Measurements from ENCODE around the gene SRRT. TPM values are rescaled to one million over a fixed set of nuclear protein-coding genes. Genes with fewer than 3 reads are reported as not detected.

Gene SRRT
- total RNA-seq (100 to 1,000 TPM; 212 to 271 (median 261) TPM), polyA plus RNA-seq (10 to 100 TPM; 43.6 to 64.4 TPM), total RNA-seq (166 reads per million, percentile 91 among the genes with 10 or more reads in this experiment)

GRCh38 chr7:100874577-100875355 is at the start of gene SRRT:
TSS of gene SRRT (plus strand) at chr7:100875103. CDS start at chr7:100875591, 488 bp downstream.
- H3K27me3 ChIP-seq (ENCODE audit: control insufficient read depth in 2 of 2, insufficient read depth in 2 of 2, low read length in 2 of 2): no peaks in the 10 kb centered on the region
- DNase-seq: peak; percentile 92 to 99 (median 97)
- Mint-ChIP-seq H3K4me3 (peak within 1 kb of the TSS; percentile 96 to 100 (median 98)), H3K27me3 (no peaks in the 10 kb centered on the region), H3K9me3 (peaks cover 0 to 6% (median 0%) of the 10 kb centered on the region in 11 donors), H3K4me1 (peaks cover 27 to 55% (median 52%) of the 10 kb centered on the region in 7 donors), H3K27ac (peak within 1 kb of the TSS; percentile 97 to 99 (median 98)), H3K36me3 (peaks cover 9 to 30% (median 14%) of the 10 kb centered on the region in 5 donors)
- intact Hi-C loops (cut with micrococcal nuclease): loop anchor here (1.0 to 10.0 kb wide), 10 partner anchors 7 to 446 kb away; partner anchors contain the start of genes SLC12A9 (in 2 of the 2), UFSP1 (in 2 of the 2), FIS1 (in 1 of the 2) and MEPCE (in 1 of the 2)
- H3K36me3 ChIP-seq (ENCODE audit: control insufficient read depth in 2 of 3, insufficient read depth in 3 of 3, low read length in 3 of 3): peaks cover 3 to 18% (median 6%) of the 10 kb centered on the region in 3 experiments
- peak; percentile 98 for ATAC-seq
- peak within 1 kb of the TSS; percentile 94 for H3K27ac ChIP-seq (ENCODE audit: low read depth, low read length)
- peak within 1 kb of the TSS; percentile 78 for H3K4me3 ChIP-seq (ENCODE audit: low read length)
- POLR2A ChIA-PET: interaction anchor here (0.6 to 7.6 kb wide), 19 partner anchors 8 to 1995 kb away, joined by 3 to 161 read pairs (median 4); partner anchors contain the start of genes FBXO24, LRCH4, PLOD3 and POP7
- peaks cover 22 to 30% of the 10 kb centered on the region in 2 donors for H3K4me1 ChIP-seq (ENCODE audit: control insufficient read depth in 2 of 2, insufficient read depth in 2 of 2, low read length in 2 of 2)
- CTCF ChIA-PET: interaction anchor here (1.0 to 1.5 kb wide), 3 partner anchors 12 to 169 kb away, joined by 3 to 6 read pairs (median 3); partner anchors contain the start of gene SLC12A9
- no peaks in the 10 kb centered on the region for H3K9me3 ChIP-seq (ENCODE audit: control insufficient read depth in 2 of 3, low read length in 3 of 3)

GRCh38 chr7:100825215-100825671 is 49.7 kb upstream of the SRRT start:
- no peaks in the 10 kb centered on the region for H3K36me3 ChIP-seq (ENCODE audit: control insufficient read depth in 2 of 3, insufficient read depth in 3 of 3, low read length in 3 of 3)
- H3K4me1 ChIP-seq (ENCODE audit: control insufficient read depth in 2 of 2, insufficient read depth in 2 of 2, low read length in 2 of 2): peaks cover 3 to 13% of the 10 kb centered on the region in 2 donors
- peaks cover 26 to 50% (median 32%) of the 10 kb centered on the region in 5 donors for H3K27me3 Mint-ChIP-seq
- H3K4me3 ChIP-seq (ENCODE audit: low read length): no peak overlapping the region
- intact Hi-C loops (cut with micrococcal nuclease): no loop called here
- H3K27ac ChIP-seq (ENCODE audit: low read depth, low read length): no peak overlapping the region
- H3K9me3 ChIP-seq (ENCODE audit: control insufficient read depth in 2 of 3, low read length in 3 of 3): no peaks in the 10 kb centered on the region
- peaks cover 0 to 8% of the 10 kb centered on the region in 2 donors for H3K27me3 ChIP-seq (ENCODE audit: control insufficient read depth in 2 of 2, insufficient read depth in 2 of 2, low read length in 2 of 2)
- ChIA-PET POLR2A (no interaction called here), CTCF (no interaction called here)
- H3K36me3 Mint-ChIP-seq: peaks cover 0 to 11% (median 3%) of the 10 kb centered on the region in 5 donors
- no peak for ATAC-seq
- peaks cover 0 to 1% (median 0%) of the 10 kb centered on the region in 11 donors for H3K9me3 Mint-ChIP-seq
- H3K27ac Mint-ChIP-seq: no peak overlapping the region
- H3K4me3 Mint-ChIP-seq: no peak overlapping the region
- no peak for DNase-seq
- H3K4me1 Mint-ChIP-seq: peaks cover 19 to 26% (median 22%) of the 10 kb centered on the region in 7 donors

GRCh38 chr7:100825751-100826513 is 49.0 kb upstream of the SRRT start:
- Histone ChIP-seq H3K9me3 (ENCODE audit: control insufficient read depth in 2 of 3, low read length in 3 of 3) (no peaks in the 10 kb centered on the region), H3K36me3 (ENCODE audit: control insufficient read depth in 2 of 3, insufficient read depth in 3 of 3, low read length in 3 of 3) (no peaks in the 10 kb centered on the region), H3K4me3 (ENCODE audit: low read length) (no peak overlapping the region), H3K4me1 (ENCODE audit: control insufficient read depth in 2 of 2, insufficient read depth in 2 of 2, low read length in 2 of 2) (peaks cover 3 to 13% of the 10 kb centered on the region in 2 donors), H3K27ac (ENCODE audit: low read depth, low read length) (no peak overlapping the region), H3K27me3 (ENCODE audit: control insufficient read depth in 2 of 2, insufficient read depth in 2 of 2, low read length in 2 of 2) (peaks cover 0 to 8% of the 10 kb centered on the region in 2 donors)
- POLR2A ChIA-PET: no interaction called here
- peaks cover 0 to 1% (median 0%) of the 10 kb centered on the region in 11 donors for H3K9me3 Mint-ChIP-seq
- intact Hi-C loops (cut with micrococcal nuclease): no loop called here
- DNase-seq: no peak
- peaks cover 26 to 56% (median 32%) of the 10 kb centered on the region in 5 donors for H3K27me3 Mint-ChIP-seq
- CTCF ChIA-PET: no interaction called here
- H3K36me3 Mint-ChIP-seq: peaks cover 0 to 7% (median 3%) of the 10 kb centered on the region in 5 donors
- no peak for ATAC-seq
- peak overlapping the region in 2 of 9 donors; percentile 6 to 54 for H3K27ac Mint-ChIP-seq
- H3K4me3 Mint-ChIP-seq: peak overlapping the region; percentile 66 to 88 (median 76)
- peaks cover 19 to 26% (median 22%) of the 10 kb centered on the region in 7 donors for H3K4me1 Mint-ChIP-seq

GRCh38 chr7:100826514-100827329 is 48.2 kb upstream of the SRRT start:
- ATAC-seq (peak; percentile 35), DNase-seq (peak in 1 of 9 donors; percentile 7)
- intact Hi-C loops (cut with micrococcal nuclease): no loop called here
- peaks cover 19 to 26% (median 22%) of the 10 kb centered on the region in 7 donors for H3K4me1 Mint-ChIP-seq
- Histone ChIP-seq H3K27ac (ENCODE audit: low read depth, low read length) (no peak overlapping the region), H3K4me3 (ENCODE audit: low read length) (no peak overlapping the region), H3K4me1 (ENCODE audit: control insufficient read depth in 2 of 2, insufficient read depth in 2 of 2, low read length in 2 of 2) (peaks cover 3 to 13% of the 10 kb centered on the region in 2 donors), H3K36me3 (ENCODE audit: control insufficient read depth in 2 of 3, insufficient read depth in 3 of 3, low read length in 3 of 3) (no peaks in the 10 kb centered on the region), H3K27me3 (ENCODE audit: control insufficient read depth in 2 of 2, insufficient read depth in 2 of 2, low read length in 2 of 2) (peaks cover 0 to 8% of the 10 kb centered on the region in 2 donors), H3K9me3 (ENCODE audit: control insufficient read depth in 2 of 3, low read length in 3 of 3) (no peaks in the 10 kb centered on the region)
- H3K27me3 Mint-ChIP-seq: peaks cover 26 to 60% (median 32%) of the 10 kb centered on the region in 5 donors
- peaks cover 0 to 7% (median 3%) of the 10 kb centered on the region in 5 donors for H3K36me3 Mint-ChIP-seq
- H3K4me3 Mint-ChIP-seq: peak overlapping the region; percentile 66 to 88 (median 76)
- CTCF ChIA-PET: interaction anchor here (0.7 kb wide), 1 partner anchor 50 kb away, joined by 4 read pairs; no protein-coding TSS in a partner anchor
- peak overlapping the region in 1 of 9 donors; percentile 54 for H3K27ac Mint-ChIP-seq
- POLR2A ChIA-PET: no interaction called here
- peaks cover 0 to 1% (median 0%) of the 10 kb centered on the region in 11 donors for H3K9me3 Mint-ChIP-seq

- DNase-seq (peak in 1 of 9 donors; percentile 2), ATAC-seq (peak; percentile 50)
- Histone ChIP-seq H3K36me3 (ENCODE audit: control insufficient read depth in 2 of 3, insufficient read depth in 3 of 3, low read length in 3 of 3) (no peaks in the 10 kb centered on the region), H3K9me3 (ENCODE audit: control insufficient read depth in 2 of 3, low read length in 3 of 3) (no peaks in the 10 kb centered on the region), H3K27ac (ENCODE audit: low read depth, low read length) (no peak within 1 kb of the TSS), H3K4me3 (ENCODE audit: low read length) (peak within 1 kb of the TSS; percentile 37), H3K4me1 (ENCODE audit: control insufficient read depth in 2 of 2, insufficient read depth in 2 of 2, low read length in 2 of 2) (peaks cover 3 to 13% of the 10 kb centered on the region in 2 donors), H3K27me3 (ENCODE audit: control insufficient read depth in 2 of 2, insufficient read depth in 2 of 2, low read length in 2 of 2) (peaks cover 0 to 8% of the 10 kb centered on the region in 2 donors)
- Mint-ChIP-seq H3K36me3 (peaks cover 0 to 6% (median 3%) of the 10 kb centered on the region in 5 donors), H3K4me3 (peak within 1 kb of the TSS; percentile 73 to 88 (median 79)), H3K4me1 (peaks cover 19 to 26% (median 22%) of the 10 kb centered on the region in 7 donors), H3K27me3 (peaks cover 26 to 60% (median 32%) of the 10 kb centered on the region in 5 donors), H3K27ac (peak within 1 kb of the TSS in 1 of 9 donors; percentile 54), H3K9me3 (peaks cover 0 to 1% (median 0%) of the 10 kb centered on the region in 11 donors)
- intact Hi-C loops (cut with micrococcal nuclease): no loop called here
- CTCF ChIA-PET: interaction anchor here (0.7 kb wide), 1 partner anchor 49 kb away, joined by 4 read pairs; no protein-coding TSS in a partner anchor
- POLR2A ChIA-PET: no interaction called here
These were observed 47.3 kb upstream of the SRRT start, which contains the start of gene EPHB4 for GRCh38 chr7:100827330-100828226. TSS of gene EPHB4 (minus strand) at chr7:100827523. CDS start at chr7:100827030, 493 bp downstream.

All from naive thymus-derived CD4-positive, alpha-beta T cell (primary cell).